Posterior cingulate gyrus (tissue), 11 donors: ENCODE data around the gene SLC22A17.

Source experiments
- DNase-seq, 10 donors: peaks; one replicate each; pipeline versions ENCODE4 v3.0.0 to v3.0.0-alpha.2; 2020 to 2021; ENCODE audit warnings: mixed read lengths in 3 of 10
- intact Hi-C: fragments of 100-400 bp; cut with DNase I; formaldehyde crosslinking; loops from one replicate; pipeline ENCODE4 v1.15.1; 2023

The SLC22A17 gene

GRCh38 chr14:23299211-23299957 lies 53.3 kb downstream of the SLC22A17 start:
- intact Hi-C loops, result loop anchor here (2.0 to 5.0 kb wide), 2 partner anchors 35 to 177 kb away; no protein-coding TSS in a partner anchor
- no peak for DNase-seq

DNA sequence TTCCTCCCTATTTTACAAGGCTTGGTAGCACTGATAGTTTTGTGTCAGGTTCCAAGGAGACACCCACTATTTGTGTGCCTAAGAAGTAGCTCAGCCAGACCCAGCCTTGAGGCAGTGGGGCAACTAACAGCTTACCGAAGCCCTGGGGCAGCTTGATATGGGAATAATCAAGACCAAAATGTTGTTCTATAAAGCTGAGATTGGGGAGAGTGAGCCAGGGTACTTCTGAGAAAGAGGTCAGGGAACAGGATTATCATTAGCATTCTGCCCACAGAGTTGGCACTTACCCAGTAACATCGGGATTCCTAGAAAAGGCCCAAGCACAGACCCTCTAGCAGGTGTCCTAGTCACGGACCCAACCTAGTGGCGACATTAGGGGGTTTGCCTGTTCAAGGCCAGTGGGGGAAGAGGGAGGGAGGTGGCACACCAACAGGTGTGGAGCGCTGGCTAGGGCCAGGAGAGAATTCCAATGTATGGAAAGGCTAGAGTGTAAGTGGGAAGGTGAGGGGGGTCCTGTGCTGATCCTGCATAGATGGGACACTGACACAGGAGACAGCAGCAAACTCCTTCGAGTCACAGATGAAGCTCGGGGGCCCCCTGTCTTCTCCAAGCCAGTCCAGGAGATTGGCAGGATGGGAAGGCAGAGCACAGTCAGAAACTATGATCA lies 54.9 kb downstream of the SLC22A17 start:
- intact Hi-C loops, result loop anchor here (2.0 to 5.0 kb wide), 2 partner anchors 33 to 175 kb away; no protein-coding TSS in a partner anchor
- no peak for DNase-seq

DNA sequence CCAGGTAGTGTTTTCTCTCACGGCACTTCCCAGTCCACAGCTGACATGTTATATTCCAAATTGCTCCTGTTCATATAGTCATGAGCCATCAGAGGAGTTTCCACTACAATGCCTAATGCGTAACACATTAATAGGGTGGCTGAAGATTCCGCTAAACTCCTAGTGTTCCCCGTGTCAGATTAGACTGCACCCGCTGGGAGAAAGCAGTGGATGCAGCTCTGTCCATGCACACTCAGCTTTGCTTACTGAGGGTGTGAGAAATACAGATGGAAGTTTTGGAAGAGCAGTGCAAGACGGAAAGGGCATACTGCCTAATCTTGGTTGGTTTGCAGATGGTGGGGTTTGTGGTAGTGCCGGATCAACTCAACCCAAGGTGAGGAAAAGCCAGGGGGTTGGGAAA lies 55.6 kb downstream of the SLC22A17 start:
- intact Hi-C loops, result loop anchor here (5.0 kb wide), 1 partner anchor 175 kb away; no protein-coding TSS in a partner anchor
- no peak for DNase-seq
